ENCODE data around the gene PARVB.

DNA sequence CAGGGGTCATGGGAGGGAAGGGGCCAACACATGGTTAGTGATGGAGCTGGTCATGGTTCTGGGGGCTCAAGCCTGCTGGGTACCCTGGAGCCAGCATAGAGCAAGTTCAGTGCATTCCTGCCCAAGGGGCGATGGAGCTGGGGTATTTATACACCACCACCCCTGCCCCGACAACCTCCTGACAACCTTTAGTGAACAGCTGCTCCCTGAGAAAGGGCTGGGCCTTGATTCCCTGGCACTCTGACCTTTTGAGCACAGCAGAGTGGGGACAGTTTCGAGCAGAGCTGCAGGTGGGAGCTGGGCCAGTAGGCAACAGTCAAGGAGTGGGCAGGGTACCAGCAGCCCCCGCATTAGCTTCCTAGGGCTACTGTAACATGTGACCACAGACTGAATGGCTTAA, 162.6 kb downstream of the PARVB start:
- TF ChIP-seq, protein P1, sequence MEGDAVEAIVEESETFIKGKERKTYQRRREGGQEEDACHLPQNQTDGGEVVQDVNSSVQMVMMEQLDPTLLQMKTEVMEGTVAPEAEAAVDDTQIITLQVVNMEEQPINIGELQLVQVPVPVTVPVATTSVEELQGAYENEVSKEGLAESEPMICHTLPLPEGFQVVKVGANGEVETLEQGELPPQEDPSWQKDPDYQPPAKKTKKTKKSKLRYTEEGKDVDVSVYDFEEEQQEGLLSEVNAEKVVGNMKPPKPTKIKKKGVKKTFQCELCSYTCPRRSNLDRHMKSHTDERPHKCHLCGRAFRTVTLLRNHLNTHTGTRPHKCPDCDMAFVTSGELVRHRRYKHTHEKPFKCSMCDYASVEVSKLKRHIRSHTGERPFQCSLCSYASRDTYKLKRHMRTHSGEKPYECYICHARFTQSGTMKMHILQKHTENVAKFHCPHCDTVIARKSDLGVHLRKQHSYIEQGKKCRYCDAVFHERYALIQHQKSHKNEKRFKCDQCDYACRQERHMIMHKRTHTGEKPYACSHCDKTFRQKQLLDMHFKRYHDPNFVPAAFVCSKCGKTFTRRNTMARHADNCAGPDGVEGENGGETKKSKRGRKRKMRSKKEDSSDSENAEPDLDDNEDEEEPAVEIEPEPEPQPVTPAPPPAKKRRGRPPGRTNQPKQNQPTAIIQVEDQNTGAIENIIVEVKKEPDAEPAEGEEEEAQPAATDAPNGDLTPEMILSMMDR (IDR thresholded peaks at IDR 0.05) = no peak
- TF ChIP-seq POLR2A (IDR thresholded peaks at IDR 0.05) = no peak

Data from body of pancreas (tissue), 4 donors.